ENCODE data around the gene TBC1D17. TPM values are rescaled to one million over a fixed set of nuclear protein-coding genes. Genes with fewer than 3 reads are reported as not detected.

Gene TBC1D17
- total RNA-seq, 1 experiment from 2014 or later = 10.3 TPM

- no peak for DNase-seq (ENCODE audit: low read depth)
Measured at GRCh38 chr19:49861541-49862378, 15.7 kb upstream of the TBC1D17 start.

- no peak for DNase-seq (ENCODE audit: low read depth)
Measured at GRCh38 chr19:49862391-49863253, 14.9 kb upstream of the TBC1D17 start.

GRCh38 chr19:49863254-49863934 is 14.1 kb upstream of the TBC1D17 start:
- no peak for DNase-seq (ENCODE audit: low read depth)

- no peak for DNase-seq (ENCODE audit: low read depth)
Measured at GRCh38 chr19:49863935-49864320, 13.6 kb upstream of the TBC1D17 start.

- no peak for DNase-seq (ENCODE audit: low read depth)
Measured at GRCh38 chr19:49864890-49865289, 12.6 kb upstream of the TBC1D17 start.

GRCh38 chr19:49866933-49867782 is 10.3 kb upstream of the TBC1D17 start, which contains the start of gene PNKP:
PNKP (minus strand) TSS chr19:49867576; CDS start chr19:49867204, 372 bp downstream.
- DNase-seq (ENCODE audit: low read depth) = peak; percentile 94

GRCh38 chr19:49869009-49869483 is 8.5 kb upstream of the TBC1D17 start:
- DNase-seq (ENCODE audit: low read depth) = no peak

GRCh38 chr19:49869484-49870308 is 7.8 kb upstream of the TBC1D17 start:
- peak; percentile 100 for DNase-seq (ENCODE audit: low read depth)

GRCh38 chr19:49870309-49870901 is 7.1 kb upstream of the TBC1D17 start:
- DNase-seq (ENCODE audit: low read depth) = no peak

- DNase-seq (ENCODE audit: low read depth) = no peak
Measured at GRCh38 chr19:49871349-49871985, 6.0 kb upstream of the TBC1D17 start.

GRCh38 chr19:49872245-49873128 is 5.0 kb upstream of the TBC1D17 start:
- no peak for DNase-seq (ENCODE audit: low read depth)

GRCh38 chr19:49873129-49873521 is 4.4 kb upstream of the TBC1D17 start:
- DNase-seq (ENCODE audit: low read depth) = no peak

GRCh38 chr19:49873834-49874233 is 3.7 kb upstream of the TBC1D17 start:
- no peak for DNase-seq (ENCODE audit: low read depth)

- no peak for DNase-seq (ENCODE audit: low read depth)
Measured at GRCh38 chr19:49874503-49875157, 2.9 kb upstream of the TBC1D17 start.

- no peak for DNase-seq (ENCODE audit: low read depth)
Measured at GRCh38 chr19:49875177-49875576, 2.3 kb upstream of the TBC1D17 start.

- DNase-seq (ENCODE audit: low read depth) = peak; percentile 48
Measured at GRCh38 chr19:49875857-49876421, 1.6 kb upstream of the TBC1D17 start.

GRCh38 chr19:49876422-49877019 is 981 bp upstream of the TBC1D17 start:
- DNase-seq (ENCODE audit: low read depth) = peak; percentile 97

All from RPMI7951 (cell line).